ENCODE data around the gene RNU1-3. TPM values are rescaled to one million over a fixed set of nuclear protein-coding genes. Genes with fewer than 3 reads are reported as not detected.

RNU1-3 gene
- total and polyA plus RNA-seq, 2 of the 13 experiments (the other 11 are each of a cell fraction or from before 2014, with no cell fraction given): under 0.01 to 11,018 TPM

GRCh38 chr1:16677552-16678431 is 11.0 kb upstream of the RNU1-3 start (continued):
- TF ChIP-seq ZBED4 (CRISPR knock-in tag; IDR thresholded peaks at IDR 0.05; ENCODE audit: borderline replicate concordance) (peak; percentile 72; the same call in 1 of the 2 replicates), ZNF7 (CRISPR knock-in tag; IDR thresholded peaks at IDR 0.05) (no peak), SRY (CRISPR knock-in tag; IDR thresholded peaks at IDR 0.05) (no peak), ZSCAN30 (CRISPR knock-in tag; IDR thresholded peaks at IDR 0.05) (0 out of 2 replicates have a peak, but pooled peaks have one; percentile 50), ETV5 (CRISPR knock-in tag; IDR thresholded peaks at IDR 0.05; ENCODE audit: borderline replicate concordance) (peak; percentile 18; the same call in 1 of the 2 replicates), RBAK (CRISPR knock-in tag; IDR thresholded peaks at IDR 0.05) (no peak), GTF3A (CRISPR knock-in tag; conservative IDR thresholded peaks at IDR 0.05) (no peak), NAIF1 (CRISPR knock-in tag; IDR thresholded peaks at IDR 0.05; ENCODE audit: borderline replicate concordance) (0 out of 2 replicates have a peak, but pooled peaks have one; percentile 58), EEA1 (CRISPR knock-in tag; IDR thresholded peaks at IDR 0.05; ENCODE audit: borderline replicate concordance) (no peak), NFE2 (CRISPR knock-in tag; IDR thresholded peaks at IDR 0.05) (no peak), SETDB1 (CRISPR knock-in tag; IDR thresholded peaks at IDR 0.05; ENCODE audit: borderline replicate concordance) (no peak), SOX5 (CRISPR knock-in tag; IDR thresholded peaks at IDR 0.05; ENCODE audit: borderline replicate concordance) (peak; percentile 63), THAP11 (CRISPR knock-in tag; IDR thresholded peaks at IDR 0.05) (peak; percentile 73), HNF1B (CRISPR knock-in tag; IDR thresholded peaks at IDR 0.05) (no peak), PHB2 (IDR thresholded peaks at IDR 0.05; ENCODE audit: partially characterized antibody) (no peak), ZNF574 (CRISPR knock-in tag; IDR thresholded peaks at IDR 0.05) (peak; percentile 37; the same call in 1 of the 2 replicates)
- TF ChIP-seq, protein P1, sequence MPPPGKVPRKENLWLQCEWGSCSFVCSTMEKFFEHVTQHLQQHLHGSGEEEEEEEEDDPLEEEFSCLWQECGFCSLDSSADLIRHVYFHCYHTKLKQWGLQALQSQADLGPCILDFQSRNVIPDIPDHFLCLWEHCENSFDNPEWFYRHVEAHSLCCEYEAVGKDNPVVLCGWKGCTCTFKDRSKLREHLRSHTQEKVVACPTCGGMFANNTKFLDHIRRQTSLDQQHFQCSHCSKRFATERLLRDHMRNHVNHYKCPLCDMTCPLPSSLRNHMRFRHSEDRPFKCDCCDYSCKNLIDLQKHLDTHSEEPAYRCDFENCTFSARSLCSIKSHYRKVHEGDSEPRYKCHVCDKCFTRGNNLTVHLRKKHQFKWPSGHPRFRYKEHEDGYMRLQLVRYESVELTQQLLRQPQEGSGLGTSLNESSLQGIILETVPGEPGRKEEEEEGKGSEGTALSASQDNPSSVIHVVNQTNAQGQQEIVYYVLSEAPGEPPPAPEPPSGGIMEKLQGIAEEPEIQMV (CRISPR knock-in tag; IDR thresholded peaks at IDR 0.05; ENCODE audit: low read depth): 0 out of 2 replicates have a peak, but pooled peaks have one; percentile 38

Measured in HepG2 (cell line).